ENCODE measurements around the gene NAMPT. TPM values are rescaled to one million over a fixed set of nuclear protein-coding genes. Genes with fewer than 3 reads are reported as not detected.
A peak's percentile ranks its signal among the peaks of the same experiment; 100 is the strongest.

The NAMPT gene
- total and polyA plus RNA-seq, 9 of the 15 experiments (the other 6 are each of a cell fraction or from before 2014, with no cell fraction given): 41.1 to 160 (median 106) TPM

DNA sequence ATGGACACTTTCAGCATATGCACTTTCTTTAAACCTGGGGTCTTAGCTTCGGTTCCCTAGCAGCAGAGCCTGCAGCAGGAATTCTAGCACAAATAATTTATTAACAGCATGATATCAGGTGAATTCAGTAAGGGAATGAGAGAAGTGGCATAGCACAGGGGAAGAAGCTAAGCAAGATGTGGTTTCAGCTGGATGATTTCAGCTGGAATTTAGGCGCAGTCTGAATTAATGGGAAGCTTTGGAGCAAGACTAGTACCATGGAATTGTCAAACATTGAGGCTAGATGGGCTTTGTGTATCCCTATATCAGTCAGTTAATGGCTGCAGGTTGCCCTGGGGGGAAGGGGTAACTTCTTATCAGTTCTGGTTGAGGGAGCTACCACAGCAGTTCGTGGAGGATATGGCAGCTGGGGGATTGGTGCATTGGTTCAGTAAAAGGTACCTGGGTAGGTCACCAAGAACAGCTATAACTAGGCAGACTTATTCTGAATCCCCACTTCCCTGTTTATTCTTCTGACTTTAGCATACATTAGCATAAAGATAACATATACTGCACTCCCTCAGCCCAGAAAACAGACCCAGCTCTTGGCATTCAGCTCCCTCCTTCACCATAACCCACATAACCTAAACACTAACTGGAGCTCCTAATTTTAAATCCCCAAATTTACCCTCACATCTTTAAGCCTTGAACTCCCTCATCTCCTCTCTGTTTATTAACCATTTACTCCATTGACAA is 46.8 kb upstream of the NAMPT start:
- WGBS (ENCODE audit: insufficient coverage, low coverage, missing lambda C conversion rate): 1% methylated on average over 3 of the region's 3 CpGs

More for the DNA sequence above, 46.8 kb upstream of the NAMPT start:
- CTCF ChIA-PET (ENCODE audit: low intra/inter-chr PET ratio): no interaction called here
- no peaks in the 10 kb centered on the region for H3K9me3 ChIP-seq (replicated peaks; ENCODE audit: control insufficient read depth, insufficient read depth, low read depth, low read length)
- DNase-seq (ENCODE audit: extremely low read depth in 1 of 4, low spot score in 3 of 4): no peak
- no peaks in the 10 kb centered on the region; a peak in 1 of 5 replicates for H3K4me1 ChIP-seq (replicated peaks in 1 of 2; ENCODE audit: control insufficient read depth in 2 of 2, insufficient read depth in 2 of 2, low read length in 2 of 2)
- H3K79me2 ChIP-seq (ENCODE audit: control insufficient read depth, insufficient read depth, low read length): no peaks in the 10 kb centered on the region
- no peak overlapping the region for H3K9ac ChIP-seq (ENCODE audit: insufficient read depth in 1 of 2, low read depth in 2 of 2, low read length in 2 of 2)
- H3K36me3 ChIP-seq (ENCODE audit: control insufficient read depth, insufficient read depth, low read length): no peaks in the 10 kb centered on the region
- no TSS peak for BruUV-seq (replicated peaks)
- FAIRE-seq: no peak
- no peaks in the 10 kb centered on the region for H3K9me1 ChIP-seq (ENCODE audit: control insufficient read depth, insufficient read depth, low read length)
- H3K4me2 ChIP-seq (ENCODE audit: insufficient read depth, low read length): no peak overlapping the region
- in situ Hi-C loops (cut with MboI): no loop called here
- POLR2A ChIA-PET: interaction anchor here (0.6 to 1.4 kb wide), 4 partner anchors 13 to 1350 kb away, joined by 3 to 10 read pairs (median 4); no protein-coding TSS in a partner anchor
- no peak for TF ChIP-seq SMAD1 (IDR thresholded peaks at IDR 0.05; ENCODE audit: low read depth, low read length, partially characterized antibody)
- TF ChIP-seq, protein P1, sequence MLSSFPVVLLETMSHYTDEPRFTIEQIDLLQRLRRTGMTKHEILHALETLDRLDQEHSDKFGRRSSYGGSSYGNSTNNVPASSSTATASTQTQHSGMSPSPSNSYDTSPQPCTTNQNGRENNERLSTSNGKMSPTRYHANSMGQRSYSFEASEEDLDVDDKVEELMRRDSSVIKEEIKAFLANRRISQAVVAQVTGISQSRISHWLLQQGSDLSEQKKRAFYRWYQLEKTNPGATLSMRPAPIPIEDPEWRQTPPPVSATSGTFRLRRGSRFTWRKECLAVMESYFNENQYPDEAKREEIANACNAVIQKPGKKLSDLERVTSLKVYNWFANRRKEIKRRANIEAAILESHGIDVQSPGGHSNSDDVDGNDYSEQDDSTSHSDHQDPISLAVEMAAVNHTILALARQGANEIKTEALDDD (IDR thresholded peaks at IDR 0.05): peak; percentile 47; the same call in 1 of the 2 replicates
- TF ChIP-seq CBFB (CRISPR knock-in tag; IDR thresholded peaks at IDR 0.05): no peak
- TF ChIP-seq, protein P2, sequence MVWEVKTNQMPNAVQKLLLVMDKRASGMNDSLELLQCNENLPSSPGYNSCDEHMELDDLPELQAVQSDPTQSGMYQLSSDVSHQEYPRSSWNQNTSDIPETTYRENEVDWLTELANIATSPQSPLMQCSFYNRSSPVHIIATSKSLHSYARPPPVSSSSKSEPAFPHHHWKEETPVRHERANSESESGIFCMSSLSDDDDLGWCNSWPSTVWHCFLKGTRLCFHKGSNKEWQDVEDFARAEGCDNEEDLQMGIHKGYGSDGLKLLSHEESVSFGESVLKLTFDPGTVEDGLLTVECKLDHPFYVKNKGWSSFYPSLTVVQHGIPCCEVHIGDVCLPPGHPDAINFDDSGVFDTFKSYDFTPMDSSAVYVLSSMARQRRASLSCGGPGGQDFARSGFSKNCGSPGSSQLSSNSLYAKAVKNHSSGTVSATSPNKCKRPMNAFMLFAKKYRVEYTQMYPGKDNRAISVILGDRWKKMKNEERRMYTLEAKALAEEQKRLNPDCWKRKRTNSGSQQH (CRISPR knock-in tag; IDR thresholded peaks at IDR 0.05): no peak
- intact Hi-C loops (cut with micrococcal nuclease): no loop called here
- no peak for ATAC-seq
- no peak overlapping the region; the same call in 1 of the 2 replicates for H2AFZ ChIP-seq (ENCODE audit: low read depth, low read length)
- no peaks in the 10 kb centered on the region for H4K20me1 ChIP-seq (replicated peaks; ENCODE audit: control insufficient read depth, insufficient read depth, low read length)
- H3K4me3 ChIP-seq: no peak overlapping the region
- H3K27me3 ChIP-seq (ENCODE audit: control insufficient read depth in 2 of 2, insufficient read depth in 2 of 2, low read length in 2 of 2): no peaks in the 10 kb centered on the region
- H3K27ac ChIP-seq (ENCODE audit: extremely low read depth, low read depth, low read length): no peak overlapping the region

All from K562 (cell line).